ENCODE results near the gene DGKQ.

DNA sequence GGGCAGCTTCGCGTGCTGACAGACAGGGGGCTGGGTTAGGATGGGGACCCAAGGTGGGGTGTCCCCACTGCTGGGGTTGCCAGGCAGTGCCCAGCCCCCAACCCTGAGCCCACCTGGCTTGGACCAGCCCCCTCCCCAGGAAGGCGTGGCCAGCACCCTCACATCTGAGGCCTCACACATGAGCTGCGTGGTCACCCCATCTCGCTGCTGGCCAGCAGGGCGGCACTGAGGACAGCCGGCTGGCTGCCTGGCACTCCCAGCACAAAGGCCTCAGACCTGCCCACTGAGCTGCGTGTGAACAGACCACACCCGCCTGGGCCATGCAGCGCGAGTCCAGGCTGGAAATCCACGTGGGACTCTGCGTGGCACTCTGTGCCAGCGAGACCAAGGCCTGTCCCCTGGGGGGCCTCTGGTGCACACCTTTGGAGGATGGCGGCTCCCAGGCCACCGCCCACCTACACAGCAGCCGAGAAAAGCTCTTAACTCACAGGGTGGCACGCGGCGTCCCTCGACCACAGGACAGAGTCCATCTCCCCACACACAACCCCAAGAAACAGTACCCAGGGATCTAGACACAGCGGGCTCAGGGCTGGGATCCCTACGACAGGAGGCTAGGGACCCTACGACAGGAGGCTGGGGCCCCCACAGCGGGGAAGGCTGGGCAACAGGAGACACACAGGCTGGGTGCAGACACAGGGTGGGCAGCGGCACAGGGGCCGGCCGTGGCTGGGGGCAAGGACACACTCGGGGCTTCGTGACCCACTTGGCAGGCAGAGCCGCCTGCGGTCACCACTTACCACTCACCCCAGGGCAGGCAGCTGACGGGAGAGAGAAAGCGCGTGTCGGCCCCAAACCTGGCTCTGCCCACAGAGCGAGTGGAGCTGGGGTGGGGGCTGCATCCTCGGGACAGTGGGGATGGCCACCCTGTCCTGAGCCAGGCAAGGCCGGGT, 9.8 kb downstream of the DGKQ start:
- TF ChIP-seq RAD21 (CRISPR knock-in tag; IDR thresholded peaks at IDR 0.05) (no peak), POLR2A (IDR thresholded peaks at IDR 0.05; ENCODE audit: insufficient read depth in 1 of 2, low read depth in 2 of 2, low read length in 2 of 2) (no peak), TAF1 (CRISPR knock-in tag; IDR thresholded peaks at IDR 0.05) (no peak), ZBTB42 (CRISPR knock-in tag; IDR thresholded peaks at IDR 0.05) (no peak), TBP (CRISPR knock-in tag; IDR thresholded peaks at IDR 0.05) (no peak), ELF1 (CRISPR knock-in tag; IDR thresholded peaks at IDR 0.05) (no peak), JUND (CRISPR knock-in tag; IDR thresholded peaks at IDR 0.05) (no peak), PAWR (CRISPR knock-in tag; IDR thresholded peaks at IDR 0.05; ENCODE audit: borderline replicate concordance) (no peak)
- TF ChIP-seq, protein P1, sequence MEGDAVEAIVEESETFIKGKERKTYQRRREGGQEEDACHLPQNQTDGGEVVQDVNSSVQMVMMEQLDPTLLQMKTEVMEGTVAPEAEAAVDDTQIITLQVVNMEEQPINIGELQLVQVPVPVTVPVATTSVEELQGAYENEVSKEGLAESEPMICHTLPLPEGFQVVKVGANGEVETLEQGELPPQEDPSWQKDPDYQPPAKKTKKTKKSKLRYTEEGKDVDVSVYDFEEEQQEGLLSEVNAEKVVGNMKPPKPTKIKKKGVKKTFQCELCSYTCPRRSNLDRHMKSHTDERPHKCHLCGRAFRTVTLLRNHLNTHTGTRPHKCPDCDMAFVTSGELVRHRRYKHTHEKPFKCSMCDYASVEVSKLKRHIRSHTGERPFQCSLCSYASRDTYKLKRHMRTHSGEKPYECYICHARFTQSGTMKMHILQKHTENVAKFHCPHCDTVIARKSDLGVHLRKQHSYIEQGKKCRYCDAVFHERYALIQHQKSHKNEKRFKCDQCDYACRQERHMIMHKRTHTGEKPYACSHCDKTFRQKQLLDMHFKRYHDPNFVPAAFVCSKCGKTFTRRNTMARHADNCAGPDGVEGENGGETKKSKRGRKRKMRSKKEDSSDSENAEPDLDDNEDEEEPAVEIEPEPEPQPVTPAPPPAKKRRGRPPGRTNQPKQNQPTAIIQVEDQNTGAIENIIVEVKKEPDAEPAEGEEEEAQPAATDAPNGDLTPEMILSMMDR (CRISPR knock-in tag; IDR thresholded peaks at IDR 0.05), result no peak
- TF ChIP-seq, protein P2, sequence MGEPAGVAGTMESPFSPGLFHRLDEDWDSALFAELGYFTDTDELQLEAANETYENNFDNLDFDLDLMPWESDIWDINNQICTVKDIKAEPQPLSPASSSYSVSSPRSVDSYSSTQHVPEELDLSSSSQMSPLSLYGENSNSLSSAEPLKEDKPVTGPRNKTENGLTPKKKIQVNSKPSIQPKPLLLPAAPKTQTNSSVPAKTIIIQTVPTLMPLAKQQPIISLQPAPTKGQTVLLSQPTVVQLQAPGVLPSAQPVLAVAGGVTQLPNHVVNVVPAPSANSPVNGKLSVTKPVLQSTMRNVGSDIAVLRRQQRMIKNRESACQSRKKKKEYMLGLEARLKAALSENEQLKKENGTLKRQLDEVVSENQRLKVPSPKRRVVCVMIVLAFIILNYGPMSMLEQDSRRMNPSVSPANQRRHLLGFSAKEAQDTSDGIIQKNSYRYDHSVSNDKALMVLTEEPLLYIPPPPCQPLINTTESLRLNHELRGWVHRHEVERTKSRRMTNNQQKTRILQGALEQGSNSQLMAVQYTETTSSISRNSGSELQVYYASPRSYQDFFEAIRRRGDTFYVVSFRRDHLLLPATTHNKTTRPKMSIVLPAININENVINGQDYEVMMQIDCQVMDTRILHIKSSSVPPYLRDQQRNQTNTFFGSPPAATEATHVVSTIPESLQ (CRISPR knock-in tag; conservative IDR thresholded peaks at IDR 0.05), result no peak
- TF ChIP-seq, protein P3, sequence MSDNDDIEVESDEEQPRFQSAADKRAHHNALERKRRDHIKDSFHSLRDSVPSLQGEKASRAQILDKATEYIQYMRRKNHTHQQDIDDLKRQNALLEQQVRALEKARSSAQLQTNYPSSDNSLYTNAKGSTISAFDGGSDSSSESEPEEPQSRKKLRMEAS (IDR thresholded peaks at IDR 0.05), result no peak
- TF ChIP-seq, protein P4, sequence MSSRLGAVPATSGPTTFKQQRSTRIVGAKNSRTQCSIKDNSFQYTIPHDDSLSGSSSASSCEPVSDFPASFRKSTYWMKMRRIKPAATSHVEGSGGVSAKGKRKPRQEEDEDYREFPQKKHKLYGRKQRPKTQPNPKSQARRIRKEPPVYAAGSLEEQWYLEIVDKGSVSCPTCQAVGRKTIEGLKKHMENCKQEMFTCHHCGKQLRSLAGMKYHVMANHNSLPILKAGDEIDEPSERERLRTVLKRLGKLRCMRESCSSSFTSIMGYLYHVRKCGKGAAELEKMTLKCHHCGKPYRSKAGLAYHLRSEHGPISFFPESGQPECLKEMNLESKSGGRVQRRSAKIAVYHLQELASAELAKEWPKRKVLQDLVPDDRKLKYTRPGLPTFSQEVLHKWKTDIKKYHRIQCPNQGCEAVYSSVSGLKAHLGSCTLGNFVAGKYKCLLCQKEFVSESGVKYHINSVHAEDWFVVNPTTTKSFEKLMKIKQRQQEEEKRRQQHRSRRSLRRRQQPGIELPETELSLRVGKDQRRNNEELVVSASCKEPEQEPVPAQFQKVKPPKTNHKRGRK (CRISPR knock-in tag; IDR thresholded peaks at IDR 0.05), result no peak
- TF ChIP-seq, protein P5, sequence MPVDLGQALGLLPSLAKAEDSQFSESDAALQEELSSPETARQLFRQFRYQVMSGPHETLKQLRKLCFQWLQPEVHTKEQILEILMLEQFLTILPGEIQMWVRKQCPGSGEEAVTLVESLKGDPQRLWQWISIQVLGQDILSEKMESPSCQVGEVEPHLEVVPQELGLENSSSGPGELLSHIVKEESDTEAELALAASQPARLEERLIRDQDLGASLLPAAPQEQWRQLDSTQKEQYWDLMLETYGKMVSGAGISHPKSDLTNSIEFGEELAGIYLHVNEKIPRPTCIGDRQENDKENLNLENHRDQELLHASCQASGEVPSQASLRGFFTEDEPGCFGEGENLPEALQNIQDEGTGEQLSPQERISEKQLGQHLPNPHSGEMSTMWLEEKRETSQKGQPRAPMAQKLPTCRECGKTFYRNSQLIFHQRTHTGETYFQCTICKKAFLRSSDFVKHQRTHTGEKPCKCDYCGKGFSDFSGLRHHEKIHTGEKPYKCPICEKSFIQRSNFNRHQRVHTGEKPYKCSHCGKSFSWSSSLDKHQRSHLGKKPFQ (CRISPR knock-in tag; IDR thresholded peaks at IDR 0.05; ENCODE audit: insufficient replicate concordance), result no peak
- TF ChIP-seq, protein P6, sequence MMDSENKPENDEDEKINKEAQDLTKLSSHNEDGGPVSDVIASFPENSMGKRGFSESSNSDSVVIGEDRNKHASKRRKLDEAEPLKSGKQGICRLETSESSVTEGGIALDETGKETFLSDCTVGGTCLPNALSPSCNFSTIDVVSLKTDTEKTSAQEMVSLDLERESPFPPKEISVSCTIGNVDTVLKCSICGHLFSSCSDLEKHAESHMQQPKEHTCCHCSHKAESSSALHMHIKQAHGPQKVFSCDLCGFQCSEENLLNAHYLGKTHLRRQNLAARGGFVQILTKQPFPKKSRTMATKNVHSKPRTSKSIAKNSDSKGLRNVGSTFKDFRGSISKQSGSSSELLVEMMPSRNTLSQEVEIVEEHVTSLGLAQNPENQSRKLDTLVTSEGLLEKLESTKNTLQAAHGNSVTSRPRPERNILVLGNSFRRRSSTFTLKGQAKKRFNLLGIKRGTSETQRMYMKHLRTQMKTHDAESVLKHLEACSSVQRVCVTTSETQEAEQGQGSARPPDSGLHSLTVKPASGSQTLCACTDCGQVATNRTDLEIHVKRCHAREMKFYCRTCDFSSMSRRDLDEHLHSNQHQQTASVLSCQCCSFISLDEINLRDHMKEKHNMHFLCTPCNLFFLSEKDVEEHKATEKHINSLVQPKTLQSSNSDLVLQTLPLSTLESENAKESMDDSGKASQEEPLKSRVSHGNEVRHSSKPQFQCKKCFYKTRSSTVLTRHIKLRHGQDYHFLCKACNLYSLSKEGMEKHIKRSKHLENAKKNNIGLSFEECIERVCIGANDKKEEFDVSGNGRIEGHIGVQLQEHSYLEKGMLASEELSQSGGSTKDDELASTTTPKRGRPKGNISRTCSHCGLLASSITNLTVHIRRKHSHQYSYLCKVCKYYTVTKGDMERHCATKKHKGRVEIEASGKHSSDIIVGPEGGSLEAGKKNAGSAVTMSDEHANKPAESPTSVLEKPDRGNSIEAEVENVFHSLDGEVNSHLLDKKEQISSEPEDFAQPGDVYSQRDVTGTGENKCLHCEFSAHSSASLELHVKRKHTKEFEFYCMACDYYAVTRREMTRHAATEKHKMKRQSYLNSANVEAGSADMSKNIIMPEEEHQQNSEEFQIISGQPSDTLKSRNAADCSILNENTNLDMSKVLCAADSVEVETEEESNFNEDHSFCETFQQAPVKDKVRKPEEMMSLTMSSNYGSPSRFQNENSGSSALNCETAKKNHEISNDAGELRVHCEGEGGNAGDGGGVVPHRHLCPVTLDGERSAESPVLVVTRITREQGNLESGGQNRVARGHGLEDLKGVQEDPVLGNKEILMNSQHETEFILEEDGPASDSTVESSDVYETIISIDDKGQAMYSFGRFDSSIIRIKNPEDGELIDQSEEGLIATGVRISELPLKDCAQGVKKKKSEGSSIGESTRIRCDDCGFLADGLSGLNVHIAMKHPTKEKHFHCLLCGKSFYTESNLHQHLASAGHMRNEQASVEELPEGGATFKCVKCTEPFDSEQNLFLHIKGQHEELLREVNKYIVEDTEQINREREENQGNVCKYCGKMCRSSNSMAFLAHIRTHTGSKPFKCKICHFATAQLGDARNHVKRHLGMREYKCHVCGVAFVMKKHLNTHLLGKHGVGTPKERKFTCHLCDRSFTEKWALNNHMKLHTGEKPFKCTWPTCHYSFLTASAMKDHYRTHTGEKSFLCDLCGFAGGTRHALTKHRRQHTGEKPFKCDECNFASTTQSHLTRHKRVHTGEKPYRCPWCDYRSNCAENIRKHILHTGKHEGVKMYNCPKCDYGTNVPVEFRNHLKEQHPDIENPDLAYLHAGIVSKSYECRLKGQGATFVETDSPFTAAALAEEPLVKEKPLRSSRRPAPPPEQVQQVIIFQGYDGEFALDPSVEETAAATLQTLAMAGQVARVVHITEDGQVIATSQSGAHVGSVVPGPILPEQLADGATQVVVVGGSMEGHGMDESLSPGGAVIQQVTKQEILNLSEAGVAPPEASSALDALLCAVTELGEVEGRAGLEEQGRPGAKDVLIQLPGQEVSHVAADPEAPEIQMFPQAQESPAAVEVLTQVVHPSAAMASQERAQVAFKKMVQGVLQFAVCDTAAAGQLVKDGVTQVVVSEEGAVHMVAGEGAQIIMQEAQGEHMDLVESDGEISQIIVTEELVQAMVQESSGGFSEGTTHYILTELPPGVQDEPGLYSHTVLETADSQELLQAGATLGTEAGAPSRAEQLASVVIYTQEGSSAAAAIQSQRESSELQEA (CRISPR knock-in tag; IDR thresholded peaks at IDR 0.05; ENCODE audit: not compliant biosample characterization), result no peak
